HL-60 (cell line): Measurements from ENCODE around the gene ANKS1A.

ENCODE experiments used
- DNase-seq, 2 experiments: peaks; one replicate each; pipeline ENCODE4 v3.0.0-alpha.2; 2010 to 2020; ENCODE audit warnings: low read depth in 1 of 2, low spot score in 1 of 2
- H3K27ac ChIP-seq: fragments of 250-450 bp; sonication (Bioruptor Pico); replicated peaks from 2 replicates; pipeline ENCODE4 v1.5.1; 2020; ENCODE audit warnings: mild to moderate bottlenecking, moderate library complexity
- H3K27me3 ChIP-seq: fragments of 250-450 bp; sonication (Bioruptor Pico); 2 replicates; pipeline ENCODE4 v1.5.1; 2021; ENCODE audit warnings: mild to moderate bottlenecking, moderate library complexity; ENCODE audit not compliant: insufficient read depth, poor library complexity, severe bottlenecking
- H3K4me3 ChIP-seq: replicated peaks from 2 replicates; pipeline ENCODE4 v1.5.1; 2011; ENCODE audit warnings: mild to moderate bottlenecking, control low read depth, low read length; ENCODE audit not compliant: insufficient read depth
- GABPA ChIP-seq: IDR thresholded peaks from 2 replicates; pipeline ENCODE4 v1.6.1; 2012; ENCODE audit warnings: low read depth
- POLR2AphosphoS5 ChIP-seq: IDR thresholded peaks from 2 replicates; pipeline ENCODE4 v1.6.1; 2012; ENCODE audit warnings: low read depth
- SPI1 ChIP-seq: IDR thresholded peaks from 2 replicates; pipeline ENCODE4 v1.6.1; 2012; ENCODE audit warnings: low read depth, mild to moderate bottlenecking, borderline replicate concordance
- TF ChIP-seq, protein P1 (sequence below): IDR thresholded peaks from 2 replicates; pipeline ENCODE4 v1.6.1; 2012; ENCODE audit warnings: low read depth; ENCODE audit not compliant: insufficient replicate concordance
- TF ChIP-seq, protein P2 (sequence below): IDR thresholded peaks from one replicate; pipeline ENCODE4 v1.5.1; 2011; ENCODE audit warnings: low read length, control low read depth, inconsistent platforms; ENCODE audit not compliant: insufficient read depth

Gene ANKS1A

GRCh38 chr6:34958734-34959133 is 69.7 kb downstream of the ANKS1A start:
- DNase-seq = no peak
- Histone ChIP-seq H3K27ac (no peak overlapping the region), H3K4me3 (no peak overlapping the region), H3K27me3 (no peaks in the 10 kb centered on the region)
- TF ChIP-seq, protein P1, sequence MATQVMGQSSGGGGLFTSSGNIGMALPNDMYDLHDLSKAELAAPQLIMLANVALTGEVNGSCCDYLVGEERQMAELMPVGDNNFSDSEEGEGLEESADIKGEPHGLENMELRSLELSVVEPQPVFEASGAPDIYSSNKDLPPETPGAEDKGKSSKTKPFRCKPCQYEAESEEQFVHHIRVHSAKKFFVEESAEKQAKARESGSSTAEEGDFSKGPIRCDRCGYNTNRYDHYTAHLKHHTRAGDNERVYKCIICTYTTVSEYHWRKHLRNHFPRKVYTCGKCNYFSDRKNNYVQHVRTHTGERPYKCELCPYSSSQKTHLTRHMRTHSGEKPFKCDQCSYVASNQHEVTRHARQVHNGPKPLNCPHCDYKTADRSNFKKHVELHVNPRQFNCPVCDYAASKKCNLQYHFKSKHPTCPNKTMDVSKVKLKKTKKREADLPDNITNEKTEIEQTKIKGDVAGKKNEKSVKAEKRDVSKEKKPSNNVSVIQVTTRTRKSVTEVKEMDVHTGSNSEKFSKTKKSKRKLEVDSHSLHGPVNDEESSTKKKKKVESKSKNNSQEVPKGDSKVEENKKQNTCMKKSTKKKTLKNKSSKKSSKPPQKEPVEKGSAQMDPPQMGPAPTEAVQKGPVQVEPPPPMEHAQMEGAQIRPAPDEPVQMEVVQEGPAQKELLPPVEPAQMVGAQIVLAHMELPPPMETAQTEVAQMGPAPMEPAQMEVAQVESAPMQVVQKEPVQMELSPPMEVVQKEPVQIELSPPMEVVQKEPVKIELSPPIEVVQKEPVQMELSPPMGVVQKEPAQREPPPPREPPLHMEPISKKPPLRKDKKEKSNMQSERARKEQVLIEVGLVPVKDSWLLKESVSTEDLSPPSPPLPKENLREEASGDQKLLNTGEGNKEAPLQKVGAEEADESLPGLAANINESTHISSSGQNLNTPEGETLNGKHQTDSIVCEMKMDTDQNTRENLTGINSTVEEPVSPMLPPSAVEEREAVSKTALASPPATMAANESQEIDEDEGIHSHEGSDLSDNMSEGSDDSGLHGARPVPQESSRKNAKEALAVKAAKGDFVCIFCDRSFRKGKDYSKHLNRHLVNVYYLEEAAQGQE = no peak
- TF ChIP-seq, protein P2, sequence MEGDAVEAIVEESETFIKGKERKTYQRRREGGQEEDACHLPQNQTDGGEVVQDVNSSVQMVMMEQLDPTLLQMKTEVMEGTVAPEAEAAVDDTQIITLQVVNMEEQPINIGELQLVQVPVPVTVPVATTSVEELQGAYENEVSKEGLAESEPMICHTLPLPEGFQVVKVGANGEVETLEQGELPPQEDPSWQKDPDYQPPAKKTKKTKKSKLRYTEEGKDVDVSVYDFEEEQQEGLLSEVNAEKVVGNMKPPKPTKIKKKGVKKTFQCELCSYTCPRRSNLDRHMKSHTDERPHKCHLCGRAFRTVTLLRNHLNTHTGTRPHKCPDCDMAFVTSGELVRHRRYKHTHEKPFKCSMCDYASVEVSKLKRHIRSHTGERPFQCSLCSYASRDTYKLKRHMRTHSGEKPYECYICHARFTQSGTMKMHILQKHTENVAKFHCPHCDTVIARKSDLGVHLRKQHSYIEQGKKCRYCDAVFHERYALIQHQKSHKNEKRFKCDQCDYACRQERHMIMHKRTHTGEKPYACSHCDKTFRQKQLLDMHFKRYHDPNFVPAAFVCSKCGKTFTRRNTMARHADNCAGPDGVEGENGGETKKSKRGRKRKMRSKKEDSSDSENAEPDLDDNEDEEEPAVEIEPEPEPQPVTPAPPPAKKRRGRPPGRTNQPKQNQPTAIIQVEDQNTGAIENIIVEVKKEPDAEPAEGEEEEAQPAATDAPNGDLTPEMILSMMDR = no peak
- TF ChIP-seq SPI1 (no peak), POLR2AphosphoS5 (no peak), GABPA (no peak)

DNA sequence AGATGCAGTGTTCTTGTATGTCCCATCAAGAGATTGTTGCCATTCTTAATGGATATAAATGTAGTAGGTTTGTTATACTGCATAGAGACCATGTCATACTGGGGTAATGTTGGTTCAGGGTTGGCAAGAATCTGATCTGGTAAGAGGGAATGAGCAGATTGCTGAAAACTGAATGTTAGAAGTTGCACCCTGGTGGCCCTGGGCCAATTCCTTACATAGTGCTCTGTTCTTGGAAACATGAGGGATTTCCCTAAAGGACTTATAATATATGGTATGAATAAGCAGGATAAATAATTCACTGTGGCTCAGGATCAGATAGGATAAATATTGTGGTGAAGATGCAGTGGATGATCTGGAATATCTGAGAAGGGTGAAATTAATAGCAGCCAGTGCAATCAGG is 70.2 kb downstream of the ANKS1A start:
- no peak for DNase-seq
- TF ChIP-seq, protein P2 = no peak
- TF ChIP-seq, protein P1 = no peak
- TF ChIP-seq GABPA (no peak), SPI1 (no peak), POLR2AphosphoS5 (no peak)
- Histone ChIP-seq H3K27ac (no peak overlapping the region), H3K27me3 (no peaks in the 10 kb centered on the region), H3K4me3 (no peak overlapping the region)

DNA sequence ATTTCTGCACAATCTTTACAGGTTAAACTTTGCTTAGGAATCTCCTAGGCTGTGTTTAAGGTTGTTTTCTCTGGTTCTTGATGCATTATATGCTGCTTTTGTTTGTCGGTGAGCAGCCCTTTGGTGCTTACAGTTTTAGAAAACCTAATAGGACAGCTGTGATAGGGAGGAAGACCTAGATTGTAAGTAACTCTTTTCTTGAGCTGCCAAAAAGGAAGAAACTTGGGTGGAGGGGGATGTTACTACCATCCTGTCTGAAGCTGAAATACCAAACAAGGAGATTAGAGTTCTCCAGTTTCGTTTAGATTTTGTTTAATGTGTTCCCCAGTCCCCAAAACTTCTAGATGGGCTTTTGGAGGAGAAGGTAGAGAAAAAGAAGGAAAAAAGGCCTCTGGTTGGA is 72.0 kb downstream of the ANKS1A start:
- H3K4me3 ChIP-seq = no peak overlapping the region
- no peak for TF ChIP-seq POLR2AphosphoS5
- no peak for TF ChIP-seq GABPA
- TF ChIP-seq, protein P2 = no peak
- TF ChIP-seq SPI1 = no peak
- TF ChIP-seq, protein P1 = no peak
- no peak for DNase-seq
- no peaks in the 10 kb centered on the region for H3K27me3 ChIP-seq
- H3K27ac ChIP-seq = no peak overlapping the region
